BJ (cell line): Measurements from ENCODE around the gene FADS1. TPM values are rescaled to one million over a fixed set of nuclear protein-coding genes. Genes with fewer than 3 reads are reported as not detected.

Source experiments
- CTCF ChIA-PET: fragments of 350-600 bp; formaldehyde crosslinking; extraction: SDS; loops from one replicate; lab custom pipeline; 2021; ENCODE audit warnings: antibody characterized with exemption, inconsistent platforms; lab: Yijun Ruan, JAX
- POLR2A ChIA-PET: fragments of 300-600 bp; sonication (Branson Sonifier 250); formaldehyde crosslinking; extraction: SDS; loops from one replicate; lab custom pipeline; 2021; ENCODE audit warnings: antibody characterized with exemption; lab: Charles Lee
- DNase-seq: peaks from one replicate; pipeline ENCODE4 v3.0.0-alpha.2; 2011; ENCODE audit warnings: low read depth
- H3K27me3 ChIP-seq: 2 replicates; pipeline ENCODE4 v1.6.0; 2011; ENCODE audit warnings: low read length; ENCODE audit not compliant: control insufficient read depth, insufficient read depth
- H3K36me3 ChIP-seq: 2 replicates; pipeline ENCODE4 v1.5.1; 2011; ENCODE audit warnings: low read length; ENCODE audit not compliant: control insufficient read depth, insufficient read depth
- H3K4me3 ChIP-seq: 2 replicates; pipeline ENCODE4 v1.5.1; 2011; ENCODE audit warnings: low read depth, mild to moderate bottlenecking, control low read depth, low read length
- polyA plus RNA-seq: library from polyadenylated mRNA; depleted of rRNA; stranded (reverse); fragments of >200 nt; gene quantifications from 2 replicates; pipeline ENCODE4 v1.2.3, GENCODE V29; 2011
- TF ChIP-seq, protein P1 (sequence below): IDR thresholded peaks from 2 replicates; pipeline ENCODE4 v1.5.1; 2011; ENCODE audit warnings: low read depth, mild to moderate bottlenecking, control low read depth, inconsistent platforms, low read length, moderate library complexity; ENCODE audit not compliant: insufficient read depth

FADS1 gene
- polyA plus RNA-seq, 1 experiment, result 58.0 TPM

DNA sequence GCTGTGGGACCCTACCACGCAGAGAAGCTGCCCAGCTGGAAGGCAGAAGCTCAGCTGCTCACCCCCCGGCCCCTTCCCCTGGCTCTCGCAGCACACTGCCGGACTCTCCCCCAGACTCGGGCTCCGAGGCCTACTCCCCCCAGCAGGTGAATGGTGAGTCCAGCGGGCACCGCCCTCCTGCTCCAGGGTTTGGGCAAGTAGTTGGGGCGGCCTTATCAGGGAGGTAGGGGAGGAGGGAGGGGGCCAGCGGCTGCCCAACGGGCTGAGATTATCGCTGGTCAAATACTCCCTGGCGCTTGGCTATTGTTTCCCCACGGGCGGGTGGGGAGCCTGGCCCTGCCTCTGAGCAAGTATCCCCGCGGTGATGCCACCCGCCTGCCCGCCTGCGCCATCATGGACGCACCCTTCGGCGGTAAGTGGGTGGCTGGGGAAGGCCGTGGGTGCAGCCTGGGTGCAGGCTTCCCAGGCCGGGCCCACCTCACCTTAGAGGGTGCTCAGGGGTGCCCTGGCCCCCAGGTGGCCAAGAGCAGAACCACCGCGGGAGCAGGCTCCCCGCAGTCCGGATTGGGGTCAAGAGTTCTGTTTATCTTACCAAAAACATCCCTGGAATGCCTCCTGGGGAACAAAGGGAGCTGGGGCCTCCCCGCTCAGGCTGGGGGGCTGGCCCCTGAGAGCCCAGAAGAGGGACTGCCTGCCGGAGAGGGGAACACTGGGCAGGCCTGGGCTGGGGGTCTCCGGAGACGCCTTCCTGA lies 47.5 kb downstream of the FADS1 start:
- H3K4me3 ChIP-seq, result no peak overlapping the region
- H3K36me3 ChIP-seq, result no peaks in the 10 kb centered on the region
- TF ChIP-seq, protein P1, sequence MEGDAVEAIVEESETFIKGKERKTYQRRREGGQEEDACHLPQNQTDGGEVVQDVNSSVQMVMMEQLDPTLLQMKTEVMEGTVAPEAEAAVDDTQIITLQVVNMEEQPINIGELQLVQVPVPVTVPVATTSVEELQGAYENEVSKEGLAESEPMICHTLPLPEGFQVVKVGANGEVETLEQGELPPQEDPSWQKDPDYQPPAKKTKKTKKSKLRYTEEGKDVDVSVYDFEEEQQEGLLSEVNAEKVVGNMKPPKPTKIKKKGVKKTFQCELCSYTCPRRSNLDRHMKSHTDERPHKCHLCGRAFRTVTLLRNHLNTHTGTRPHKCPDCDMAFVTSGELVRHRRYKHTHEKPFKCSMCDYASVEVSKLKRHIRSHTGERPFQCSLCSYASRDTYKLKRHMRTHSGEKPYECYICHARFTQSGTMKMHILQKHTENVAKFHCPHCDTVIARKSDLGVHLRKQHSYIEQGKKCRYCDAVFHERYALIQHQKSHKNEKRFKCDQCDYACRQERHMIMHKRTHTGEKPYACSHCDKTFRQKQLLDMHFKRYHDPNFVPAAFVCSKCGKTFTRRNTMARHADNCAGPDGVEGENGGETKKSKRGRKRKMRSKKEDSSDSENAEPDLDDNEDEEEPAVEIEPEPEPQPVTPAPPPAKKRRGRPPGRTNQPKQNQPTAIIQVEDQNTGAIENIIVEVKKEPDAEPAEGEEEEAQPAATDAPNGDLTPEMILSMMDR, result peak; percentile 60
- no peak for DNase-seq
- ChIA-PET POLR2A (no interaction called here), CTCF (interaction anchor here (0.7 to 1.9 kb wide), 5 partner anchors 11 to 36 kb away, joined by 3 to 7 read pairs (median 4); no protein-coding TSS in a partner anchor)
- no peaks in the 10 kb centered on the region for H3K27me3 ChIP-seq

DNA sequence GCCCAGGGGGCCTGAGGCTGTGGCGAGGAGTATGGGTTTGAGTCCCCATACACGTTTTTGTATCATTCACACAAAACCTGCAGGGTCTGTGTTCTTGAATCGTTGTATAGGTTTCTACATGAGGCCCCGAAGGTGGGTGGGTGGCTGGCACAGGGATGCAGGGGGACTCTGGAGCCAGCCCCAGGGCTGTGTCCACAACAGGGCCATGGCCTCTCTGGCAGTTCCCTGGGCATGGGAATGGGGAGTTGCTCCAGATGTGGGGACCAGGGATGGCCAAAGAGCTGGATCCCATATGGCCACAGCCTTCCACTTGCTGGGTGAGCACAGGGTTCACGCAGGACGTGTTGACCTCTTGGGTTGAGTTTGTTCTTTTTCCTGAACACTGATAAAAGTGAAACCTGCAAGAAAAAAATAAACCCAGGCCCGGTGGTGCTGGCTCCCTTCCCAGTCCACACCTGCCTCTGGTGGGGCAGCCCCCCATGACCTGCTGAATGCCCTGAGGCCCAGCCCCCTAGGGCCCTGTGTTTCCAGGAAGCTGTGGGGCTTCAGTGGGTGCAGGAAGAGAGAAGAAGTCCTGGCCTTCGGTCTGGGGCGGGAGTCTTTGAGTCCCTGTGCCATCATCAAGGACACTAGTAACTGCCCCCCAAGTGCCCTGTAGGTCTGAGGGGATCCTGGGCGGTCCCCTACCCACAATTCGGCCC lies 48.3 kb downstream of the FADS1 start:
- POLR2A ChIA-PET, result no interaction called here
- TF ChIP-seq, protein P1, result no peak
- no peak overlapping the region for H3K4me3 ChIP-seq
- H3K36me3 ChIP-seq, result no peaks in the 10 kb centered on the region
- DNase-seq, result no peak
- no peaks in the 10 kb centered on the region for H3K27me3 ChIP-seq
- CTCF ChIA-PET, result interaction anchor here (0.7 to 1.9 kb wide), 5 partner anchors 12 to 35 kb away, joined by 3 to 7 read pairs (median 3); no protein-coding TSS in a partner anchor

DNA sequence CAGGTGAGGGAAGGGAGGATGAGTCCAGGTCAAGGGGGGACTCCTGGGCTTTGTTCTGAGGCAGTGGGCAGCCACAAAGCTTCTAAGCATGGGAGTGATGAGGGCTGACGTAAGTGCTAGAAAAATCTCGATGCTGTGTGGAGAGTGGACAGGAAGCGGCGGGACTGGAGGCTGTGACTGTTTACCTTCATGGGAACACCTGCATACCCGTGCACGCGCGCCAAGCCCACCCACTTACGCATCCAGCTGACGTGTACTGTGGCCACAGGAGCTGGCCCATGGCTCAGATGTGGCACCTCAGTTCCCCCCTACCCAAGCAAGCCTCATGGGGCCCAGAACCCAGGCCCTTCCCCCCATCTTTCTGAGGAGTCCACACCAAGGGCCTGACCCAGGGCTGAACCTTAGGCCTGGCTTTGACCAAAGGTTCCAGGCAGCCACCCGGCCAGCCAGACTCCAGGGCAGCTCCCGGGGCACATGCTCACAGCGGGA lies 50.4 kb downstream of the FADS1 start:
- no peak overlapping the region for H3K4me3 ChIP-seq
- DNase-seq, result no peak
- TF ChIP-seq, protein P1, result no peak
- peaks cover 7% of the 10 kb centered on the region for H3K27me3 ChIP-seq
- ChIA-PET POLR2A (no interaction called here), CTCF (interaction anchor here (0.6 to 1.9 kb wide), 6 partner anchors 8 to 32 kb away, joined by 3 to 7 read pairs (median 3); no protein-coding TSS in a partner anchor)
- no peaks in the 10 kb centered on the region for H3K36me3 ChIP-seq

DNA sequence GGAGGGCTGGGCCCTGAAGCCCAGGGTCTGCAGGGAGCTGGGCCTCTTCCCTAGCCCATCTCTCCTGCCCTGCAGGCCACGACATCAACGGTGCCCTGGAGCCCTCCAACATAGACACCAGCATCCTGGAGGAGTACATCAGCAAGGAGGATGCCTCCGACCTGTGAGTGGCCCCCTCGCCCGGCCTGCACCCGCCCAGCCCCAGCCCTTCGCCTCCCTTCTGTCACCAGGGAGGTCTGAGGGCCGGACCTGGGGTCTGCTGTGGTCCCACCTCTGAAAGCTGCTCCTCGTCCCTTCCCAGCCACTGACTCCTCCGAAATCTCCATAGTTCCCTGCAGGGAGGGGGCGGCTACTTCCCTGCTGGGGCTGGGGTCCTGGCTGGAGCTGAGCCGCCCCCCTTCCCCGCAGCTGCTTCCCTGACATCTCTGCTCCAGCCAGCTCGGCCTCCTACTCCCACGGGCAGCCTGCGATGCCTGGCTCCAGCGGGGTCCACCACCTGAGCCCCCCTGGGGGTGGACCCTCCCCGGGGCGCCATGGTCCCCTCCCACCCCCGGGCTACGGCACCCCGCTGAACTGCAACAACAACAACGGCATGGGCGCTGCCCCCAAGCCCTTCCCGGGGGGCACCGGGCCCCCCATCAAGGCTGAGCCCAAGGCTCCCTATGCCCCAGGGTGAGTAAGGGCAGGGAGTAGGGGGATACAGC lies 51.1 kb downstream of the FADS1 start:
- CTCF ChIA-PET, result interaction anchor here (0.7 to 2.6 kb wide), 6 partner anchors 15 to 31 kb away, joined by 3 to 9 read pairs (median 4); no protein-coding TSS in a partner anchor
- H3K36me3 ChIP-seq, result no peaks in the 10 kb centered on the region
- TF ChIP-seq, protein P1, result no peak
- H3K27me3 ChIP-seq, result peaks cover 7% of the 10 kb centered on the region
- POLR2A ChIA-PET, result no interaction called here
- H3K4me3 ChIP-seq, result no peak overlapping the region
- DNase-seq, result no peak
